GM12878 (cell line): ENCODE measurements around the gene ZDHHC14. TPM values are rescaled to one million over a fixed set of nuclear protein-coding genes. Genes with fewer than 3 reads are reported as not detected.

Experiments
- ATAC-seq: fragments of 200-7000 bp; cut with Tn5 transposase; 3 replicates; pipeline ENCODE4 v1.9.1; 2020; ENCODE audit warnings: mild to moderate bottlenecking, moderate library complexity
- BruUV-seq: library from RNA; stranded (reverse); fragments of 400-500 nt; replicated peaks from 2 replicates; lab custom pipeline; 2021; lab: Mats Ljungman, UMichigan
- CTCF ChIA-PET: fragments of 300-600 bp; sonication (Branson Sonifier 250); formaldehyde crosslinking; extraction: SDS; loops from one replicate; lab custom pipeline; 2021; ENCODE audit warnings: inconsistent platforms; lab: Yijun Ruan, JAX
- POLR2A ChIA-PET: fragments of 350-600 bp; formaldehyde crosslinking; extraction: SDS; loops from one replicate; lab custom pipeline; 2021; ENCODE audit warnings: inconsistent platforms; lab: Charles Lee
- RAD21 ChIA-PET: fragments of 300-600 bp; sonication (Branson Sonifier 250); formaldehyde crosslinking; loops from one replicate; lab custom pipeline; 2023; ENCODE audit warnings: antibody characterized with exemption; ENCODE audit not compliant: unreplicated experiment; lab: Charles Lee
- SMC1A ChIA-PET: fragments of 300-600 bp; sonication (Branson Sonifier 250); formaldehyde crosslinking; loops from one replicate; lab custom pipeline; 2023; ENCODE audit not compliant: unreplicated experiment, uncharacterized antibody; lab: Charles Lee
- DNase-seq: peaks from one replicate; pipeline ENCODE4 v3.0.0-alpha.2; 2011; ENCODE audit warnings: low read depth, low spot score
- FAIRE-seq: peaks from 3 replicates; lab custom pipeline; 2011; peaks lifted over from hg19 to GRCh38; lab: Jason Lieb, UNC
- H2AFZ ChIP-seq: 2 replicates; pipeline ENCODE4 v1.6.0; 2011; ENCODE audit warnings: low read depth, low read length, control low read depth; ENCODE audit not compliant: control insufficient read depth
- H3K27ac ChIP-seq: 2 replicates; pipeline ENCODE4 v1.5.1; 2011; ENCODE audit warnings: control low read depth; ENCODE audit not compliant: control insufficient read depth, insufficient read depth
- H3K27me3 ChIP-seq, 2 experiments: replicated peaks in 1 of 2; 2 replicates each; pipeline versions ENCODE4 v1.6.0 to v1.6.1; 2011; ENCODE audit warnings: low read length in 1 of 2; ENCODE audit not compliant: control insufficient read depth in 2 of 2, insufficient read depth in 2 of 2
- H3K36me3 ChIP-seq, 2 experiments: 2 replicates each; pipeline ENCODE4 v1.5.1; 2011; ENCODE audit warnings: low read length in 1 of 2; ENCODE audit not compliant: control insufficient read depth in 2 of 2, insufficient read depth in 2 of 2
- H3K4me1 ChIP-seq: 2 replicates; pipeline ENCODE4 v1.6.1; 2011; ENCODE audit warnings: mild to moderate bottlenecking, low read length, moderate library complexity, mixed read lengths; ENCODE audit not compliant: control insufficient read depth, insufficient read depth
- H3K4me2 ChIP-seq: 2 replicates; pipeline ENCODE4 v1.6.0; 2011; ENCODE audit warnings: control low read depth; ENCODE audit not compliant: control insufficient read depth, insufficient read depth
- H3K4me3 ChIP-seq: fragments of 200-600 bp; sonication (generic); 2 replicates; pipeline ENCODE4 v1.5.1; 2016
- H3K79me2 ChIP-seq: 2 replicates; pipeline ENCODE4 v1.6.0; 2011; ENCODE audit warnings: low read length; ENCODE audit not compliant: control insufficient read depth, insufficient read depth
- H3K9ac ChIP-seq: 2 replicates; pipeline ENCODE4 v1.8.0; 2011; ENCODE audit warnings: low read length, control low read depth, mixed read lengths; ENCODE audit not compliant: control insufficient read depth, insufficient read depth
- H3K9me3 ChIP-seq: replicated peaks from 3 replicates; pipeline ENCODE4 v1.5.1; 2011; ENCODE audit warnings: mild to moderate bottlenecking, low read length; ENCODE audit not compliant: control insufficient read depth, insufficient read depth
- H4K20me1 ChIP-seq: 2 replicates; pipeline ENCODE4 v1.6.0; 2011; ENCODE audit not compliant: control insufficient read depth, insufficient read depth
- BHLHE40 ChIP-seq, 2 experiments: fragments of 450-650 bp in 1 of 2; IDR thresholded peaks; 2 replicates each; pipeline ENCODE4 v1.6.1; 2011 to 2017; ENCODE audit warnings: low read depth in 2 of 2, borderline replicate concordance in 1 of 2, improper control_type of control experiment in 1 of 2, low read length in 1 of 2, mild to moderate bottlenecking in 1 of 2
- CREB1 ChIP-seq: IDR thresholded peaks from 2 replicates; pipeline ENCODE4 v1.6.1; 2012; ENCODE audit warnings: low read depth, mild to moderate bottlenecking, inconsistent platforms
- EGR1 ChIP-seq, 2 experiments: IDR thresholded peaks; 1 replicate in 1 of 2; 2 replicates in 1 of 2; pipeline ENCODE4 v1.6.1; 2011 to 2012; ENCODE audit warnings: low read depth in 2 of 2, low read length in 2 of 2, borderline replicate concordance in 1 of 2, mild to moderate bottlenecking in 1 of 2, moderate library complexity in 1 of 2
- HDAC2 ChIP-seq: fragments of 200-600 bp; sonication (generic); IDR thresholded peaks from 2 replicates; pipeline ENCODE4 v1.6.1; 2017
- RB1 ChIP-seq: fragments of 450-650 bp; formaldehyde crosslinking; IDR thresholded peaks from 2 replicates; pipeline ENCODE4 v1.6.1; 2017; ENCODE audit warnings: mild to moderate bottlenecking, borderline replicate concordance
- STAT1 ChIP-seq: fragments of 450-650 bp; conservative IDR thresholded peaks from 2 replicates; pipeline ENCODE4 v1.6.1; 2014; ENCODE audit warnings: antibody characterized with exemption, mild to moderate bottlenecking
- SUZ12 ChIP-seq: fragments of 200-600 bp; sonication (generic); IDR thresholded peaks from one replicate; pipeline ENCODE4 v1.6.1; 2018; ENCODE audit warnings: antibody characterized with exemption, mild to moderate bottlenecking; ENCODE audit not compliant: unreplicated experiment
- TCF3 ChIP-seq: IDR thresholded peaks from 2 replicates; pipeline ENCODE4 v1.6.1; 2012; ENCODE audit warnings: low read depth, mild to moderate bottlenecking, low read length, borderline replicate concordance; ENCODE audit not compliant: insufficient read depth
- ZNF207 ChIP-seq: fragments of 450-650 bp; IDR thresholded peaks from 2 replicates; pipeline ENCODE4 v1.6.1; 2014; ENCODE audit warnings: antibody characterized with exemption, mild to moderate bottlenecking, borderline replicate concordance
- WGBS: methylation state at CpG from one replicate; pipeline ENCODE4 v1.1.6; 2016; ENCODE audit warnings: low lambda C conversion rate; ENCODE audit not compliant: insufficient replicate concordance, insufficient coverage; ENCODE audit errors: missing lambda C conversion rate; 5-methylcytosine and 5-hydroxymethylcytosine counted together
- in situ Hi-C: fragments of 300-500 bp; cut with MboI; formaldehyde crosslinking; loops from 9 replicates; pipeline ENCODE4 v1.14.3; 2018; ENCODE audit warnings: mixed read lengths
- intact Hi-C: fragments of 100-400 bp; cut with micrococcal nuclease; formaldehyde crosslinking; loops from one replicate; pipeline ENCODE4 v1.14.2; 2022; ENCODE audit not compliant: unreplicated experiment
- polyA plus RNA-seq, 11 experiments: library from polyadenylated mRNA; depleted of rRNA in 4 of 11; unstranded in 6 of 11; stranded (reverse) in 5 of 11; fragments of >200 nt; fragmentation: Nextera tagmentation in 4 of 11; fragmentation: Illumina TruSeq in 1 of 11; extraction: Ambion mirVana in 4 of 11; extraction: Trizol in 1 of 11; gene quantifications; 1 replicate in 1 of 11; 2 replicates in 10 of 11; pipeline versions ENCODE4 v1.2.1 to v1.2.3, GENCODE V29; 2011 to 2016; ENCODE audit warnings: inconsistent platforms in 2 of 11, missing spikeins in 2 of 11, low read depth in 1 of 11
- total RNA-seq, 4 experiments: library from RNA; depleted of rRNA in 3 of 4; stranded (reverse); fragments of >200 nt in 3 of 4; fragmentation: Illumina TruSeq in 1 of 4; extraction: Trizol in 1 of 4; gene quantifications; 2 replicates each; pipeline versions ENCODE4 v1.2.1 to v1.2.3, GENCODE V29; 2013 to 2021
- TF ChIP-seq, protein P1 (sequence below): fragments of 450-650 bp; conservative IDR thresholded peaks from 2 replicates; pipeline ENCODE4 v1.6.1; 2017; ENCODE audit warnings: mild to moderate bottlenecking, moderate library complexity
- TF ChIP-seq, protein P2 (sequence below): IDR thresholded peaks from 2 replicates; pipeline ENCODE4 v1.6.1; 2012; ENCODE audit warnings: low read depth, low read length, improper control_type of control experiment
- TF ChIP-seq, protein P3 (sequence below): fragments of 150-350 bp; IDR thresholded peaks from 2 replicates; pipeline ENCODE4 v1.6.1; 2014; ENCODE audit warnings: mild to moderate bottlenecking, low read depth, low read length
- TF ChIP-seq, protein P4 (sequence below): fragments of 450-650 bp; IDR thresholded peaks from 2 replicates; pipeline ENCODE4 v1.6.1; 2016; ENCODE audit warnings: mild to moderate bottlenecking, moderate library complexity, borderline replicate concordance

Gene ZDHHC14
- total and polyA plus RNA-seq, 10 of the 15 experiments (the other 5 are each of a cell fraction or from before 2014, with no cell fraction given), result 0.15 to 16.0 (median 0.76) TPM; not detected in 1

DNA sequence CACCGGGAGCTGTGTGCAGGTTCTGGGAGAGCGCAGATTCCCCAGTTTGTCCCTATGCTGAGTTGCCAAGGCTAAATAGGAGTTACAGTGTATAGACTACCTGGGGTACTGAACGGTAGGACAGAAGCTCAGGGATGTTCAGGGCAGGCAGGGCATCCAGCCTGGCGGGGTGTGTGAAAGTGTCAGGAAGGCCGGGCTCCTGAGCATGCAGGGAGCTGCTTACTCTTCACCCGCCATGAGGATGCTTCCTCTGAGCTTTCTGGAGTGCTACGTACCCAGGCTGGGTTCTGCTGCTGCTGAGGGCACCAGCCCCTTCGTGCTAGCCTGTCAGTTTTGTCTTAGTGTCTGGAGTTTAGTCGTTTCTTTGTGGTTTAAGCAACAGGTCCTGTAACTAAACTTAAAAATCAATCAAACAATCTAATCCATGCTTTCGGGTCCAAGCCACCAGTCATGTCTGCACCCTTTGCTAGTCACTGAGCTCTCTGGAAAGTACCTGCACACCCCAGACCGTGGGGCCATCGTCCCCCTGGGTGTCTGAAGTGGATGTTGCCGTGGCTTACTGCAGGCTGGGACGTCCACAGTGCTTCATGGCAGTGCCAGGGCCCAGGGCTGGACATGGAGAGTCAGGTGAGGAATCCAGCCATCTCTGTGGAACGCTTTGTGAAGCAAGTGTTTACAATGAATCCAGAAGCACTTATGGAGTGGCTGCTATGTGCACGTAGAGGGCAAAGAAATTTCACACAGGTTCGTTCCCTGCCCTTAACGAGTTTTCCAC lies 221.7 kb downstream of the ZDHHC14 start:
- 64% methylated on average over 17 of the region's 18 CpGs for whole genome bisulfite sequencing
- Histone ChIP-seq H3K79me2 (no peaks in the 10 kb centered on the region), H4K20me1 (no peaks in the 10 kb centered on the region), H2AFZ (no peak overlapping the region), H3K27me3 (no peaks in the 10 kb centered on the region; a peak in 1 of 4 replicates), H3K27ac (no peak overlapping the region), H3K4me3 (no peak overlapping the region), H3K9ac (no peak overlapping the region), H3K4me2 (no peak overlapping the region), H3K4me1 (no peaks in the 10 kb centered on the region; the same call in 1 of the 2 replicates), H3K9me3 (no peaks in the 10 kb centered on the region), H3K36me3 (no peaks in the 10 kb centered on the region; a peak in 1 of 4 replicates)
- intact Hi-C loops (no loop called here), in situ Hi-C loops (loop anchor here (10.0 kb wide), 1 partner anchor 288 kb away; no protein-coding TSS in a partner anchor)
- ChIA-PET SMC1A (interaction anchor here (1.4 kb wide), 1 partner anchor 139 kb away, joined by 4 read pairs; no protein-coding TSS in a partner anchor), CTCF (interaction anchor here (1.0 to 3.7 kb wide), 4 partner anchors 11 to 288 kb away, joined by 3 to 13 read pairs (median 4); no protein-coding TSS in a partner anchor), POLR2A (interaction anchor here (0.7 to 1.0 kb wide), 2 partner anchors 137 to 147 kb away, joined by 3 to 4 read pairs; no protein-coding TSS in a partner anchor), RAD21 (interaction anchor here (1.2 kb wide), 1 partner anchor 11 kb away, joined by 5 read pairs; no protein-coding TSS in a partner anchor)
- DNase-seq (no peak), FAIRE-seq (no peak), ATAC-seq (no peak)
- no TSS peak for BruUV-seq
- TF ChIP-seq SUZ12 (no peak), ZNF207 (no peak), RB1 (no peak), BHLHE40 (IDR thresholded peaks at IDR 0.05; ENCODE audit: borderline replicate concordance in 1 of 2, low read depth in 2 of 2, low read length in 1 of 2) (no peak), STAT1 (no peak), HDAC2 (no peak), TCF3 (no peak), CREB1 (no peak), EGR1 (IDR thresholded peaks at IDR 0.05; ENCODE audit: borderline replicate concordance in 1 of 2, low read depth in 2 of 2, low read length in 2 of 2) (no peak)
- TF ChIP-seq, protein P1, sequence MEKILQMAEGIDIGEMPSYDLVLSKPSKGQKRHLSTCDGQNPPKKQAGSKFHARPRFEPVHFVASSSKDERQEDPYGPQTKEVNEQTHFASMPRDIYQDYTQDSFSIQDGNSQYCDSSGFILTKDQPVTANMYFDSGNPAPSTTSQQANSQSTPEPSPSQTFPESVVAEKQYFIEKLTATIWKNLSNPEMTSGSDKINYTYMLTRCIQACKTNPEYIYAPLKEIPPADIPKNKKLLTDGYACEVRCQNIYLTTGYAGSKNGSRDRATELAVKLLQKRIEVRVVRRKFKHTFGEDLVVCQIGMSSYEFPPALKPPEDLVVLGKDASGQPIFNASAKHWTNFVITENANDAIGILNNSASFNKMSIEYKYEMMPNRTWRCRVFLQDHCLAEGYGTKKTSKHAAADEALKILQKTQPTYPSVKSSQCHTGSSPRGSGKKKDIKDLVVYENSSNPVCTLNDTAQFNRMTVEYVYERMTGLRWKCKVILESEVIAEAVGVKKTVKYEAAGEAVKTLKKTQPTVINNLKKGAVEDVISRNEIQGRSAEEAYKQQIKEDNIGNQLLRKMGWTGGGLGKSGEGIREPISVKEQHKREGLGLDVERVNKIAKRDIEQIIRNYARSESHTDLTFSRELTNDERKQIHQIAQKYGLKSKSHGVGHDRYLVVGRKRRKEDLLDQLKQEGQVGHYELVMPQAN, result no peak
- TF ChIP-seq, protein P2, sequence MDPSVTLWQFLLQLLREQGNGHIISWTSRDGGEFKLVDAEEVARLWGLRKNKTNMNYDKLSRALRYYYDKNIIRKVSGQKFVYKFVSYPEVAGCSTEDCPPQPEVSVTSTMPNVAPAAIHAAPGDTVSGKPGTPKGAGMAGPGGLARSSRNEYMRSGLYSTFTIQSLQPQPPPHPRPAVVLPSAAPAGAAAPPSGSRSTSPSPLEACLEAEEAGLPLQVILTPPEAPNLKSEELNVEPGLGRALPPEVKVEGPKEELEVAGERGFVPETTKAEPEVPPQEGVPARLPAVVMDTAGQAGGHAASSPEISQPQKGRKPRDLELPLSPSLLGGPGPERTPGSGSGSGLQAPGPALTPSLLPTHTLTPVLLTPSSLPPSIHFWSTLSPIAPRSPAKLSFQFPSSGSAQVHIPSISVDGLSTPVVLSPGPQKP, result no peak
- TF ChIP-seq, protein P3, sequence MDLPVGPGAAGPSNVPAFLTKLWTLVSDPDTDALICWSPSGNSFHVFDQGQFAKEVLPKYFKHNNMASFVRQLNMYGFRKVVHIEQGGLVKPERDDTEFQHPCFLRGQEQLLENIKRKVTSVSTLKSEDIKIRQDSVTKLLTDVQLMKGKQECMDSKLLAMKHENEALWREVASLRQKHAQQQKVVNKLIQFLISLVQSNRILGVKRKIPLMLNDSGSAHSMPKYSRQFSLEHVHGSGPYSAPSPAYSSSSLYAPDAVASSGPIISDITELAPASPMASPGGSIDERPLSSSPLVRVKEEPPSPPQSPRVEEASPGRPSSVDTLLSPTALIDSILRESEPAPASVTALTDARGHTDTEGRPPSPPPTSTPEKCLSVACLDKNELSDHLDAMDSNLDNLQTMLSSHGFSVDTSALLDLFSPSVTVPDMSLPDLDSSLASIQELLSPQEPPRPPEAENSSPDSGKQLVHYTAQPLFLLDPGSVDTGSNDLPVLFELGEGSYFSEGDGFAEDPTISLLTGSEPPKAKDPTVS, result no peak
- TF ChIP-seq, protein P4, sequence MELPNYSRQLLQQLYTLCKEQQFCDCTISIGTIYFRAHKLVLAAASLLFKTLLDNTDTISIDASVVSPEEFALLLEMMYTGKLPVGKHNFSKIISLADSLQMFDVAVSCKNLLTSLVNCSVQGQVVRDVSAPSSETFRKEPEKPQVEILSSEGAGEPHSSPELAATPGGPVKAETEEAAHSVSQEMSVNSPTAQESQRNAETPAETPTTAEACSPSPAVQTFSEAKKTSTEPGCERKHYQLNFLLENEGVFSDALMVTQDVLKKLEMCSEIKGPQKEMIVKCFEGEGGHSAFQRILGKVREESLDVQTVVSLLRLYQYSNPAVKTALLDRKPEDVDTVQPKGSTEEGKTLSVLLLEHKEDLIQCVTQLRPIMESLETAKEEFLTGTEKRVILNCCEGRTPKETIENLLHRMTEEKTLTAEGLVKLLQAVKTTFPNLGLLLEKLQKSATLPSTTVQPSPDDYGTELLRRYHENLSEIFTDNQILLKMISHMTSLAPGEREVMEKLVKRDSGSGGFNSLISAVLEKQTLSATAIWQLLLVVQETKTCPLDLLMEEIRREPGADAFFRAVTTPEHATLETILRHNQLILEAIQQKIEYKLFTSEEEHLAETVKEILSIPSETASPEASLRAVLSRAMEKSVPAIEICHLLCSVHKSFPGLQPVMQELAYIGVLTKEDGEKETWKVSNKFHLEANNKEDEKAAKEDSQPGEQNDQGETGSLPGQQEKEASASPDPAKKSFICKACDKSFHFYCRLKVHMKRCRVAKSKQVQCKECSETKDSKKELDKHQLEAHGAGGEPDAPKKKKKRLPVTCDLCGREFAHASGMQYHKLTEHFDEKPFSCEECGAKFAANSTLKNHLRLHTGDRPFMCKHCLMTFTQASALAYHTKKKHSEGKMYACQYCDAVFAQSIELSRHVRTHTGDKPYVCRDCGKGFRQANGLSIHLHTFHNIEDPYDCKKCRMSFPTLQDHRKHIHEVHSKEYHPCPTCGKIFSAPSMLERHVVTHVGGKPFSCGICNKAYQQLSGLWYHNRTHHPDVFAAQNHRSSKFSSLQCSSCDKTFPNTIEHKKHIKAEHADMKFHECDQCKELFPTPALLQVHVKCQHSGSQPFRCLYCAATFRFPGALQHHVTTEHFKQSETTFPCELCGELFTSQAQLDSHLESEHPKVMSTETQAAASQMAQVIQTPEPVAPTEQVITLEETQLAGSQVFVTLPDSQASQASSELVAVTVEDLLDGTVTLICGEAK, result no peak
